Amniotic stem cell (primary cell): Measurements from ENCODE around the gene NPEPPS.

Source experiments
- DNase-seq: peaks from one replicate; lab custom pipeline; 2025; lab: John Stamatoyannopoulos, UW

Gene NPEPPS

GRCh38 chr17:47630614-47631013 lies 99.7 kb downstream of the NPEPPS start:
- no peak for DNase-seq

DNA sequence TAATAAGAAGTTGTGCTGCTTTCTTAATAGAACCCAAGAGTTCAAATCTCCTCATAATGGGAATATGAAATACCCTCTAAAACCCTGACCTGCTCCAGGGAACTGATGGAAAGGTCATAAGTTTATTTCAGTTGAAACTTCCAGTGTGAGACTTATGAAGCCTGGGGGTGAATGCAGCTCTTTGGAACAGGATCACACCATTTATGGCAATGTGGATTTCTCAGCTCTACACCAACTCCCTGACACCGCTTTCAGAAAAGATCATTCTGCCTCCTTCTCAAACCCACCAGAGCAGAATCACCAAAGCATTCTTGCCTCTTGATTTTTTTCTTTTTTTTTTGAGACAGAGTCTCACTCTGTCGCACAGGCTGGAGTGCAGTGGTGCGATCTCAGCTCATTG lies 102.1 kb downstream of the NPEPPS start:
- no peak for DNase-seq

DNA sequence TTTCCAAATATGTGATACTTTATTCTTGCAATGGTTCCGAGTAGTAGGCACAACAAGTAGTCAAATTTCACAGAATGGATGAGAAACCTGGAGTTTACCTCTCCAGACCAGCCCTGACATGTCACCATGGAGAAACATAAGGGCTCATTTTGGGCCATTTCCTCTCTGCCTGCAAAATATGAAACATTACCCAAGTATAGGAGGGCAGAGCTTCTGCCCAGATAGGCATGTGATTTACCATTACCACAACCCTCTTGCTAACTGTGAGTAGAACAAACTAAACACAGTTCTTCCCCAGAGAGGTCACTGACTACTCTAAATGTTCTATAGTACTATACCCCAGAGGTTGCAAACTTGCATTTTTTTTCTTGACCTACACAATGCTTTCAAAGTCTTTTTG lies 103.1 kb downstream of the NPEPPS start:
- DNase-seq: no peak

DNA sequence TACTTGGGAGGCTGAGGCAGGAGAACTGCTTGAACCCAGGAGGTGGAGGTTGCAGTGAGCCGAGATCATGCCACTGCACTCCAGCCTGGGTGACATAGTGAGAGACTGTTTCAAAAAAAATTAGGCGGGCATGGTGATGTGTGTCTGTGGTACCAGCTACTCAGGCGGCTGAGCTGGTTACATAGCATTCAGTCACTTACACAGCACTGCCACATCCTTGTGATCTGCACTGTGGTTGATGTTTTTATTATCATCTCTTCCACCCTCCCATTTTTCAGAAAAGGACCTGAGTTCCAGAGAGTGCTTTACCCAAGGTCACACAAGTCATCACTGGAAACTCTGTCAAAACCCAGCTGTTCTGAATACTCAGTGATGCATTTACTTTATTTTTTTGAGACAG lies 104.0 kb downstream of the NPEPPS start:
- DNase-seq: no peak

- no peak for DNase-seq
Observed at GRCh38 chr17:47635734-47636133, 104.8 kb downstream of the NPEPPS start.

DNA sequence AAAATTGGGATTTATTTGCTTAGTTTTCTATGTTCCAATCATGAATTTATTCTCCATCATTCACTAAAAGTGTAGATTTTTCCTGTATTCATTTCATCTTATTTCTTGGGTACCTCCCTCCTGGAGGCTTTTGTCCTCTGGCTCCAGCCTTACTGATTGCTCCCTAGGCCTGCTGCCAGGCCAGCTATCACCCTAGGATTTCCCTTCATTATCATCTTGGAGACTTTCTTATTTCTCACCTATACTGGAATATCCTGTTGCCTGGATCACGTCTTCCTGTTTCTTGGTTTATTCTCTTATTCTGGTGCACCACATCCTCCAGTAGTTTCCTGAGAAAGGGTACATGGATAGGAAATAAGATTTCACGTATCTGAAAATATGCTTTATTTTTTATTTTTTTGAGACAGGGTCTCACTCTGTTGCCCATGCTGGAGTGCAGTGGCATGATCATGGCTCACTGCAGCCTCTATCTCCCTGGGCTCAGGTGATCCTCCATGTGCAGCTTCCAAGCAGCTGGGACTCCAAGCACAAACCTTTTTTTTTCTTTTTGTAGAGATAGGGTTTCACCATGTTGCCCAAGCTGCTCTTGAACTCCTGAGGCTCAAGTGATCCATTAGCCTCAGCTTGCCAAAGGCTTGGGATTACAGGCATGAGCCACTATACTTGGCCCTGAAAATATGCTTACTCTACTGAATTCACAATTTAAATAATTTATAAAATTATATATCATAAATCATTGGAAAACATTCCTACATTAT lies 105.5 kb downstream of the NPEPPS start:
- DNase-seq: no peak

DNA sequence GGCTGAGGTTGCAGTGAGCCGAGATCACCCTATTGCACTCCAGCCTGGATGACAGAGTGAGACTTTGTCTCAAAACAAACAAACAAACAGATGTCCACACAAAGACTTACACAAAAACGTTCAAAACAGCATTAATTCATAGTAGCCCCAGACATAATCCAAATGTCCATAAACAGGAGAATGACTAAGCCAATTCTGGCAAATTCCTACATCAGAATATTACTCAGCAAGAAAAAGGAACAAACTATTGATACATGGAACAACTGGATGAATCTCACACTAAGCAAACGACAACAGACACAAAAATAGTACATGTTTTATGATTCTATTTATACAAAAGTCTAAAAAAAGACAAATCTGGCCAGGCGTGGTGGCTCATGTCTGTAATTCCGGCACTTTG lies 108.0 kb downstream of the NPEPPS start:
- DNase-seq: no peak

GRCh38 chr17:47640076-47640475 lies 109.2 kb downstream of the NPEPPS start:
- DNase-seq: no peak

GRCh38 chr17:47641202-47641601 lies 110.3 kb downstream of the NPEPPS start:
- no peak for DNase-seq

GRCh38 chr17:47643116-47643515 lies 112.2 kb downstream of the NPEPPS start:
- DNase-seq: no peak

- no peak for DNase-seq
Observed at GRCh38 chr17:47644324-47644723, 113.4 kb downstream of the NPEPPS start.

GRCh38 chr17:47649153-47649971 lies 118.5 kb downstream of the NPEPPS start, which contains the start of gene KPNB1:
Gene KPNB1, plus strand, starts transcription at chr17:47649919. Its CDS starts 326 bp downstream, at chr17:47650245.
- peak; percentile 98 for DNase-seq

- no peak for DNase-seq
Observed at GRCh38 chr17:47649972-47650524, 119.1 kb downstream of the NPEPPS start.

DNA sequence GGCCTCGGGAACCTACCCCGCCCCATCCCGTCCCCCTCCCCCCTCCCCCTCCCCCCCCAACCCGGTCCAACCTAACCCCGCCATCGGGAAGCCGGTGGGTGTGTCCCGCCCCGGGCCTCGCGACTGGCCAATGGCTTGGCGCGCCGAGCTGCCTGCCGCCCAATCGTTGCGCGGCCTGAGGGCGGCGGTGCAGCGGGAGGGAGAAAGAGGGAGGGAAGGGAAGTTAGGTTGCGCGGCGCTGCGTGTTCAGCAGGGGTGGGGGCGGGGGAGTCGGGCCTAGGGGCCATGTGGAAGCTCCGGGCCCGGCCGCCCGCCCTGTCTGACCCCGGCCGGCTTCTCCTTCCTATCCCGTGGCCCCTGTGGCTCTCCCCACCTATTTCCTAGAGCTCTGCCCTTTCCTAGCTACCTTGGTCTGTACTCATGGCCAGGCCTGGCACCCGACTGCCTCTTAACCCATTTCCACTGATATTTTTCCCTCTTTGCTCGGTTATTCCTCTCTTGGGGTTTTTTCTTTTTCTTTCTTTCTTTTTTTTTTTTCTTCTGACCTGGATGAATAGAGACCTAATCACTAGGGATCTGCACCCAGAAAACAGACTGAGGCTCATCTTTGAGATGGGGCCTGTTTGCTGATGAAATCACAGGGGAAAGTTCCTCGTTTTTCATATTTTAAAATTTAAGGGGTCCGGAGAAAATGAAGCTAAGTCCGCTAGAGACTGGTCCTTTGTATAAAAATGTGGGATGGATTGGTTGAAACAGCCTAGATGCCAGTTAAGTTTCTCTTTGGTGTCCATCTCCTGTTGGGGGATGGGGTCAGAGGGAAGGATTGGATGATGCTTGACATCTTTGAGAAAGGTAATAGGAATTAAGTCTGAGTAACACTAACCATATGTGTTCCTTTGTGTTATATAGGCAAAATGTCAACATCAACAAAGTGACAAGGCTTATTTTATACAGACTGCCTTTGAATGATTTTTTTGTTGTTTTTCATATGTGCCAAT lies 119.9 kb downstream of the NPEPPS start:
- DNase-seq: peak; percentile 88

DNA sequence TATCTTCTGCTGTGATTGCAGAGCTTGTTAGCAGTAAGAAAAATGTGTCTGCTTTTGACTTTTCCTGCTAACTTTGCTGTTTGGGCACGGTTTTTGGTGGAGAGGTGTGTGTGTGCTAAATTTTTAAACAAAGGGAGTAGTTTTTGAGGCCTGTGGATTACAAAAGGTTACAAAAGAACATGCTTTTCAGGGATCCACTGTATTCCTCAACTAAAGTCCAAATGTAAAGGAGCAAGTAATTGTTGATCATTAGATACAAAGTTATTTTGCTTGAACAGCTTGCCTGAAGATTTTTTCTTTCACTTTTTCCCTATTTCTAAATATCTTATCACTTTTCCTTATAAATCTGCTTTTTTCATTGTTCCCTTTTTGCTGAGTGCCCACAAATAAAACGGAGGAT lies 120.8 kb downstream of the NPEPPS start:
- no peak for DNase-seq

- no peak for DNase-seq
Observed at GRCh38 chr17:47652570-47652969, 121.7 kb downstream of the NPEPPS start.

DNA sequence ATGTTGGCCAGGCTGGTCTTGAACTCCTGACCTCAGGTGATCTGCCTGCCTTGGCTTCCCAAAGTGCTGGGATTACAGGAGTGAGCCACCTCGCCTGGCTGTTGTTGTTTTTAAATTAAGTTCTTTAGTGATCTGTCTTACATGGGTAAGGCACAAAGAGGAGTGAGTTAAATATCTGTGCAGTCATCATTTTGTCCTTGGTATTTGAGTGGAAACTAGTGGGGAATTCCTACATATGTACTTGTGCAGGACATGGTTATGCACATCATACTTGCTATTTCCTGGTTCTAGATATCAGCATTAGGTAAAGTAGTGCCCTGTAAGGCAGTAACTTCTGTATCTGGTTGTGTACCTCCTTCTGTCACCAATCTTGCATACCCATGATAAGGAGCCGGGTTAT lies 122.5 kb downstream of the NPEPPS start:
- no peak for DNase-seq

DNA sequence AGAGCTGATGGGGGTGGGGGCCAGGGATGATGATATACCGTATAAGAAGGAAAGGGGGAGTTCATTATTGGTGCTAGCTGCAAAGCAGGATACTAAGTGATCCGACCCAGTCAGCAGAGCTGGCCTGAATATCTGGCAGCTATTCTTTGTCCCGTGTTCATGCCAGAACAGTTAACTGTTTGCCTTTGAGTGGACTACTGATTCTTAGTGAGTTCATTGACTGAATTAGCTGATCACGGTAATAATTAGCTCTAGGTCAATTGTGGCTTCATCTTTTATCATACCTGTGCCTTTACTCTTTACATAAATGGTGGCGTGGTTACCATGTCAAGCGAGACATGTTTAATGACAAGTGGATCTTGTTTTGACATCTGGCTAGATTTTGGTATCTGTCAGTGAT lies 124.1 kb downstream of the NPEPPS start:
- no peak for DNase-seq

GRCh38 chr17:47660064-47660492 lies 129.2 kb downstream of the NPEPPS start:
- no peak for DNase-seq

DNA sequence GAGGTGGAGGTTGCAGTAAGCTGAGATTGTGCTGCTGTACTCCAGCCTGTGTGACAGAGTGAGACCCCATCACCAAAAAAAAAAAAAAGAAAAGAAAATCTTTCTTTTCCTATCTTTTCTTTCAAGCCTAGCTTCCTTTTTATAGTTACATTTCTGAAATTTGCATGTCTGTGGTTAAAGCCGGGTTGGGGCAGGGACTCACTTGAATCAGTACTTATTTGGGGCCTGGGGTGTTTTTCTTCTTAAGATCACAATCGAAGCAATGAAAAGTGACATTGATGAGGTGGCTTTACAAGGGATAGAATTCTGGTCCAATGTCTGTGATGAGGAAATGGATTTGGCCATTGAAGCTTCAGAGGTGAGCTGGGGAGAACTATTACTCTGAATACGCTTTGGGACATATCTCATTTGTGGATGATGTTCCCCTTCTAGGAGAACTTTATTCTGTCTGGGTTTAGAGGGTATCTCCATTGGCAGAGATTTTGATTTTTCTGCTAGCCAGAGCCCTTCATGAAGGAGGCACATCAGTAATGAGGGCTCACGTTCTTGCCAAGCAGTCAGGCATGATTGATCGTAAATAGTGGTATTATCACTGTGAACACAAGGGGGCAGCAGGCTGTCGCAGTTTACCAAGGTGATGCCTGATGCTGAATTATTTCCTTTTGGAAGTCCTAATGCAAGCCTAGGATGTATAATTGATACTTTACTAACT lies 133.2 kb downstream of the NPEPPS start:
- no peak for DNase-seq

GRCh38 chr17:47664624-47664941 lies 133.7 kb downstream of the NPEPPS start:
- DNase-seq: no peak
